Astrocyte (in vitro differentiated cells and primary cell): ENCODE results near the gene SCAPER.

ENCODE experiments used
- EZH2 ChIP-seq: IDR thresholded peaks from 2 replicates; pipeline ENCODE4 v1.6.1; 2012; ENCODE audit warnings: mild to moderate bottlenecking, low read length, inconsistent platforms; ENCODE audit not compliant: insufficient read depth
- TF ChIP-seq, protein P1 (sequence below): IDR thresholded peaks from 2 replicates; pipeline ENCODE4 v1.5.1; 2011; ENCODE audit warnings: low read depth, mild to moderate bottlenecking, inconsistent platforms, low read length, moderate library complexity; ENCODE audit not compliant: insufficient read depth

DNA sequence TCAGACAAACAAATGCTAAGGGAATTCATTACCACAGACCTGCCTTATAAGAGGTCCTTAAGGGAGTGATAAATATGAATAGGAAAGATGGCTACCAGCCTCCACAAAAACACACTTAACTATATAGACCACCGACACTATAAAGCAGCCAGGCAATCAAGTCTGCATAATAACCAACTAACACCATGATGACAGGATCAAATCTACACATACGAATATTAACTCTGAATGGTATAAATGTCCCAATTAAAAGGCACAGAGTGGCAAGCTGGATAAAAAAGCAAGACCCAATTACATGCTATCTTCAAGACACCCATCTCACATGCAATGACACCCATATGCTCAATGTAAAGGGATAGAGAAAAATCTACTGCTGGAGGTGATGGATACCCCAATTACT is 221.1 kb downstream of the SCAPER start:
- no peak for TF ChIP-seq EZH2
- TF ChIP-seq, protein P1, sequence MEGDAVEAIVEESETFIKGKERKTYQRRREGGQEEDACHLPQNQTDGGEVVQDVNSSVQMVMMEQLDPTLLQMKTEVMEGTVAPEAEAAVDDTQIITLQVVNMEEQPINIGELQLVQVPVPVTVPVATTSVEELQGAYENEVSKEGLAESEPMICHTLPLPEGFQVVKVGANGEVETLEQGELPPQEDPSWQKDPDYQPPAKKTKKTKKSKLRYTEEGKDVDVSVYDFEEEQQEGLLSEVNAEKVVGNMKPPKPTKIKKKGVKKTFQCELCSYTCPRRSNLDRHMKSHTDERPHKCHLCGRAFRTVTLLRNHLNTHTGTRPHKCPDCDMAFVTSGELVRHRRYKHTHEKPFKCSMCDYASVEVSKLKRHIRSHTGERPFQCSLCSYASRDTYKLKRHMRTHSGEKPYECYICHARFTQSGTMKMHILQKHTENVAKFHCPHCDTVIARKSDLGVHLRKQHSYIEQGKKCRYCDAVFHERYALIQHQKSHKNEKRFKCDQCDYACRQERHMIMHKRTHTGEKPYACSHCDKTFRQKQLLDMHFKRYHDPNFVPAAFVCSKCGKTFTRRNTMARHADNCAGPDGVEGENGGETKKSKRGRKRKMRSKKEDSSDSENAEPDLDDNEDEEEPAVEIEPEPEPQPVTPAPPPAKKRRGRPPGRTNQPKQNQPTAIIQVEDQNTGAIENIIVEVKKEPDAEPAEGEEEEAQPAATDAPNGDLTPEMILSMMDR: no peak
